K562 (cell line): ENCODE measurements around the gene AP1M2. TPM values are rescaled to one million over a fixed set of nuclear protein-coding genes. Genes with fewer than 3 reads are reported as not detected.

Experiments
- ATF1 ChIP-seq, 2 experiments: fragments of 450-650 bp in 1 of 2; IDR thresholded peaks; 2 replicates each; pipeline ENCODE4 v1.6.1; 2016; ENCODE audit warnings: missing compliant biosample characterization in 1 of 2, missing genetic modification characterization in 1 of 2
- BCOR ChIP-seq: fragments of 450-650 bp; IDR thresholded peaks from 2 replicates; pipeline ENCODE4 v1.6.1; 2016
- FOXP1 ChIP-seq: sonication (generic); formaldehyde crosslinking; IDR thresholded peaks from 2 replicates; pipeline ENCODE4 v1.8.0; 2022; ENCODE audit warnings: mild to moderate bottlenecking, missing genetic modification reagents
- HCFC1 ChIP-seq: IDR thresholded peaks from 2 replicates; pipeline ENCODE4 v1.6.1; 2012; ENCODE audit warnings: low read depth, low read length, improper control_type of control experiment
- KDM5B ChIP-seq: fragments of 200-600 bp; sonication (generic); IDR thresholded peaks from 2 replicates; pipeline ENCODE4 v1.6.1; 2012; ENCODE audit warnings: low read depth, mild to moderate bottlenecking, moderate library complexity, low read length, control low read depth, inconsistent platforms; ENCODE audit not compliant: insufficient replicate concordance
- MCM7 ChIP-seq, 2 experiments: fragments of 450-650 bp; IDR thresholded peaks; 2 replicates each; pipeline ENCODE4 v1.6.1; 2016 to 2018
- NBN ChIP-seq: fragments of 450-650 bp; IDR thresholded peaks from 2 replicates; pipeline ENCODE4 v1.6.1; 2016; ENCODE audit warnings: low read depth, mild to moderate bottlenecking
- NR4A1 ChIP-seq, 2 experiments: fragments of 250-450 bp in 1 of 2; fragments of 450-650 bp in 1 of 2; sonication (Bioruptor Pico) in 1 of 2; IDR thresholded peaks; 2 replicates each; pipeline versions ENCODE4 v1.4.0 to v1.6.1; 2016 to 2020; ENCODE audit warnings: mild to moderate bottlenecking in 2 of 2, missing compliant biosample characterization in 1 of 2, missing genetic modification characterization in 1 of 2, moderate library complexity in 1 of 2
- NRF1 ChIP-seq, 2 experiments: fragments of 450-650 bp; IDR thresholded peaks in 1 of 2; conservative IDR thresholded peaks in 1 of 2; 2 replicates each; pipeline ENCODE4 v1.6.1; 2014; ENCODE audit warnings: mild to moderate bottlenecking in 2 of 2
- POLR2H ChIP-seq: IDR thresholded peaks from 2 replicates; pipeline ENCODE4 v1.6.1; 2016; ENCODE audit warnings: missing genetic modification characterization, low read depth, mild to moderate bottlenecking, control low read depth, missing compliant biosample characterization, moderate library complexity
- TAL1 ChIP-seq: fragments of 450-650 bp; IDR thresholded peaks from 2 replicates; pipeline ENCODE4 v1.6.1; 2016; ENCODE audit warnings: mild to moderate bottlenecking
- U2AF1 ChIP-seq: fragments of 200-400 bp; formaldehyde crosslinking; optimal IDR thresholded peaks from 2 replicates; pipeline ENCODE3; 2017; ENCODE audit warnings: mild to moderate bottlenecking, low read depth, low read length, moderate library complexity
- polyA plus RNA-seq, 8 experiments: library from polyadenylated mRNA; depleted of rRNA in 4 of 8; stranded (reverse) in 5 of 8; unstranded in 3 of 8; fragments of >200 nt; fragmentation: Nextera tagmentation in 2 of 8; fragmentation: Illumina TruSeq in 1 of 8; extraction: Ambion mirVana in 2 of 8; extraction: Trizol in 1 of 8; gene quantifications; 2 replicates each; pipeline versions ENCODE4 v1.2.1 to v1.2.3, GENCODE V29; 2011 to 2014; ENCODE audit warnings: inconsistent platforms in 1 of 8, missing spikeins in 1 of 8
- total RNA-seq, 7 experiments: library from RNA; depleted of rRNA in 6 of 7; stranded (reverse); fragments of >200 nt in 6 of 7; fragmentation: Illumina TruSeq in 2 of 7; extraction: Trizol in 2 of 7; gene quantifications; 2 replicates each; pipeline versions ENCODE4 v1.2.1 to v1.2.3, GENCODE V29; 2011 to 2021; ENCODE audit warnings: low replicate concordance in 1 of 7
- TF ChIP-seq, protein P1 (sequence below): fragments of 250-450 bp; sonication (Bioruptor Pico); IDR thresholded peaks from 2 replicates; pipeline ENCODE4 v1.8.0; 2022; ENCODE audit warnings: inconsistent platforms
- TF ChIP-seq, protein P2 (sequence below): fragments of 250-450 bp; sonication (Bioruptor Pico); IDR thresholded peaks from 2 replicates; pipeline ENCODE4 v1.5.0; 2020; ENCODE audit warnings: mild to moderate bottlenecking
- TF ChIP-seq, protein P3 (sequence below): fragments of 150-350 bp; IDR thresholded peaks from 2 replicates; pipeline ENCODE4 v1.6.1; 2014; ENCODE audit warnings: low read depth, mild to moderate bottlenecking, low read length, borderline replicate concordance
- TF ChIP-seq, protein P4 (sequence below): fragments of 450-650 bp; IDR thresholded peaks from 2 replicates; pipeline ENCODE4 v1.6.1; 2016; ENCODE audit warnings: borderline replicate concordance
- TF ChIP-seq, protein P5 (sequence below): sonication (generic); formaldehyde crosslinking; IDR thresholded peaks from 2 replicates; pipeline ENCODE4 v1.8.0; 2022; ENCODE audit warnings: missing genetic modification reagents, mild to moderate bottlenecking, borderline replicate concordance

The AP1M2 gene
- total and polyA plus RNA-seq, 9 of the 15 experiments (the other 6 are each of a cell fraction or from before 2014, with no cell fraction given): 0.33 to 1.4 (median 0.89) TPM; not detected in 1

DNA sequence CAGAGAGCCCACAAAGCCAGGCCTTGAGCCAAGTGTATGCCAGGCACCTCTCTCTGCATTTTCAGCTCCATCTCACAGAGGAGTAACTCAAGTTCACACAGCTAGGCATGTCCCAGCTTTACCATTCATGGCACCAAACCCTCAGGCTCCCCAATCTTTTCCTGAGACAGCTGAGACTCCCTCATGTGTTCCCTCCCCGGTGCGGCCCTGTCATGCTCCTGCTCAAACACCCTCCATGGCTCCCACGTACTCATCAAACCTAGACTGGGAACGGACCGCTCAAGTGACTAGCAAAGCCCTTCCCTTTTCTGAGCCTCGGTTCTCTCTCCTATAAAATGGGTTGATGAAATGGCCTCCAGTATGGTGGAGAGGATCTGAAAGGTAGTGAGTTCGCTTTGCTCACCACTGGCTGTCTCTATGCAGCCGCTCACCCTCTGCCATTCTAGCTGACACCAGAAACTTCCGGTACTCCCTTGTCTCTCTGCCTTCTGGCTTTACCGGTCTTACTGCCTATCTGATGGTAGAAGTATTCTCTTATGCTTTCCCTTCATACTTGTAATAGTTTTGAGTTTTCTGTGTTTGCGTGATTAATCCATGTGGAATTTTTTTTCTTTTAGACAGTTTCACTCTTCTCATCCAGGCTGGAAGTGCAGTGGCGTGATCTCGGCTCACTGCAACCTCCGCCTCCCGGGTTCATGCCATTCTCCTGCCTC lies 30.5 kb upstream of the AP1M2 start (continued):
- TF ChIP-seq, protein P1, sequence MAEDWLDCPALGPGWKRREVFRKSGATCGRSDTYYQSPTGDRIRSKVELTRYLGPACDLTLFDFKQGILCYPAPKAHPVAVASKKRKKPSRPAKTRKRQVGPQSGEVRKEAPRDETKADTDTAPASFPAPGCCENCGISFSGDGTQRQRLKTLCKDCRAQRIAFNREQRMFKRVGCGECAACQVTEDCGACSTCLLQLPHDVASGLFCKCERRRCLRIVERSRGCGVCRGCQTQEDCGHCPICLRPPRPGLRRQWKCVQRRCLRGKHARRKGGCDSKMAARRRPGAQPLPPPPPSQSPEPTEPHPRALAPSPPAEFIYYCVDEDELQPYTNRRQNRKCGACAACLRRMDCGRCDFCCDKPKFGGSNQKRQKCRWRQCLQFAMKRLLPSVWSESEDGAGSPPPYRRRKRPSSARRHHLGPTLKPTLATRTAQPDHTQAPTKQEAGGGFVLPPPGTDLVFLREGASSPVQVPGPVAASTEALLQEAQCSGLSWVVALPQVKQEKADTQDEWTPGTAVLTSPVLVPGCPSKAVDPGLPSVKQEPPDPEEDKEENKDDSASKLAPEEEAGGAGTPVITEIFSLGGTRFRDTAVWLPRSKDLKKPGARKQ (CRISPR knock-in tag): no peak
- TF ChIP-seq TAL1: no peak
- TF ChIP-seq U2AF1: no peak
- no peak for TF ChIP-seq NR4A1 (CRISPR knock-in tag; IDR thresholded peaks at IDR 0.05)
- peak; percentile 44; the same call in 1 of the 2 replicates for TF ChIP-seq NR4A1 (tag; IDR thresholded peaks at IDR 0.05)
- 0 out of 4 replicates have a peak, but pooled peaks of 1 of the 2 experiments have one; percentile 7 for TF ChIP-seq NRF1 (conservative IDR thresholded peaks at IDR 0.05 in 1 of 2, IDR thresholded peaks at IDR 0.05 in 1 of 2)
- TF ChIP-seq, protein P2, sequence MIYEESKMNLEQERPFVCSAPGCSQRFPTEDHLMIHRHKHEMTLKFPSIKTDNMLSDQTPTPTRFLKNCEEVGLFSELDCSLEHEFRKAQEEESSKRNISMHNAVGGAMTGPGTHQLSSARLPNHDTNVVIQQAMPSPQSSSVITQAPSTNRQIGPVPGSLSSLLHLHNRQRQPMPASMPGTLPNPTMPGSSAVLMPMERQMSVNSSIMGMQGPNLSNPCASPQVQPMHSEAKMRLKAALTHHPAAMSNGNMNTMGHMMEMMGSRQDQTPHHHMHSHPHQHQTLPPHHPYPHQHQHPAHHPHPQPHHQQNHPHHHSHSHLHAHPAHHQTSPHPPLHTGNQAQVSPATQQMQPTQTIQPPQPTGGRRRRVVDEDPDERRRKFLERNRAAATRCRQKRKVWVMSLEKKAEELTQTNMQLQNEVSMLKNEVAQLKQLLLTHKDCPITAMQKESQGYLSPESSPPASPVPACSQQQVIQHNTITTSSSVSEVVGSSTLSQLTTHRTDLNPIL (CRISPR knock-in tag): no peak
- peak; percentile 15; the same call in 1 of the 2 replicates for TF ChIP-seq NBN
- TF ChIP-seq, protein P3, sequence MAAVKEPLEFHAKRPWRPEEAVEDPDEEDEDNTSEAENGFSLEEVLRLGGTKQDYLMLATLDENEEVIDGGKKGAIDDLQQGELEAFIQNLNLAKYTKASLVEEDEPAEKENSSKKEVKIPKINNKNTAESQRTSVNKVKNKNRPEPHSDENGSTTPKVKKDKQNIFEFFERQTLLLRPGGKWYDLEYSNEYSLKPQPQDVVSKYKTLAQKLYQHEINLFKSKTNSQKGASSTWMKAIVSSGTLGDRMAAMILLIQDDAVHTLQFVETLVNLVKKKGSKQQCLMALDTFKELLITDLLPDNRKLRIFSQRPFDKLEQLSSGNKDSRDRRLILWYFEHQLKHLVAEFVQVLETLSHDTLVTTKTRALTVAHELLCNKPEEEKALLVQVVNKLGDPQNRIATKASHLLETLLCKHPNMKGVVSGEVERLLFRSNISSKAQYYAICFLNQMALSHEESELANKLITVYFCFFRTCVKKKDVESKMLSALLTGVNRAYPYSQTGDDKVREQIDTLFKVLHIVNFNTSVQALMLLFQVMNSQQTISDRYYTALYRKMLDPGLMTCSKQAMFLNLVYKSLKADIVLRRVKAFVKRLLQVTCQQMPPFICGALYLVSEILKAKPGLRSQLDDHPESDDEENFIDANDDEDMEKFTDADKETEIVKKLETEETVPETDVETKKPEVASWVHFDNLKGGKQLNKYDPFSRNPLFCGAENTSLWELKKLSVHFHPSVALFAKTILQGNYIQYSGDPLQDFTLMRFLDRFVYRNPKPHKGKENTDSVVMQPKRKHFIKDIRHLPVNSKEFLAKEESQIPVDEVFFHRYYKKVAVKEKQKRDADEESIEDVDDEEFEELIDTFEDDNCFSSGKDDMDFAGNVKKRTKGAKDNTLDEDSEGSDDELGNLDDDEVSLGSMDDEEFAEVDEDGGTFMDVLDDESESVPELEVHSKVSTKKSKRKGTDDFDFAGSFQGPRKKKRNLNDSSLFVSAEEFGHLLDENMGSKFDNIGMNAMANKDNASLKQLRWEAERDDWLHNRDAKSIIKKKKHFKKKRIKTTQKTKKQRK: no peak
- TF ChIP-seq KDM5B: no peak
- TF ChIP-seq, protein P4, sequence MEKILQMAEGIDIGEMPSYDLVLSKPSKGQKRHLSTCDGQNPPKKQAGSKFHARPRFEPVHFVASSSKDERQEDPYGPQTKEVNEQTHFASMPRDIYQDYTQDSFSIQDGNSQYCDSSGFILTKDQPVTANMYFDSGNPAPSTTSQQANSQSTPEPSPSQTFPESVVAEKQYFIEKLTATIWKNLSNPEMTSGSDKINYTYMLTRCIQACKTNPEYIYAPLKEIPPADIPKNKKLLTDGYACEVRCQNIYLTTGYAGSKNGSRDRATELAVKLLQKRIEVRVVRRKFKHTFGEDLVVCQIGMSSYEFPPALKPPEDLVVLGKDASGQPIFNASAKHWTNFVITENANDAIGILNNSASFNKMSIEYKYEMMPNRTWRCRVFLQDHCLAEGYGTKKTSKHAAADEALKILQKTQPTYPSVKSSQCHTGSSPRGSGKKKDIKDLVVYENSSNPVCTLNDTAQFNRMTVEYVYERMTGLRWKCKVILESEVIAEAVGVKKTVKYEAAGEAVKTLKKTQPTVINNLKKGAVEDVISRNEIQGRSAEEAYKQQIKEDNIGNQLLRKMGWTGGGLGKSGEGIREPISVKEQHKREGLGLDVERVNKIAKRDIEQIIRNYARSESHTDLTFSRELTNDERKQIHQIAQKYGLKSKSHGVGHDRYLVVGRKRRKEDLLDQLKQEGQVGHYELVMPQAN: peak; percentile 45; the same call in 1 of the 2 replicates
- TF ChIP-seq, protein P5, sequence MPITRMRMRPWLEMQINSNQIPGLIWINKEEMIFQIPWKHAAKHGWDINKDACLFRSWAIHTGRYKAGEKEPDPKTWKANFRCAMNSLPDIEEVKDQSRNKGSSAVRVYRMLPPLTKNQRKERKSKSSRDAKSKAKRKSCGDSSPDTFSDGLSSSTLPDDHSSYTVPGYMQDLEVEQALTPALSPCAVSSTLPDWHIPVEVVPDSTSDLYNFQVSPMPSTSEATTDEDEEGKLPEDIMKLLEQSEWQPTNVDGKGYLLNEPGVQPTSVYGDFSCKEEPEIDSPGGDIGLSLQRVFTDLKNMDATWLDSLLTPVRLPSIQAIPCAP (CRISPR knock-in tag): no peak
- TF ChIP-seq BCOR: peak; percentile 100
- no peak for TF ChIP-seq ATF1 (CRISPR knock-in tag; IDR thresholded peaks at IDR 0.05)
- TF ChIP-seq ATF1 (tag; IDR thresholded peaks at IDR 0.05): peak; percentile 63
- no peak for TF ChIP-seq HCFC1
- no peak for TF ChIP-seq POLR2H
- no peak; the same call in 1 of the 2 replicates for TF ChIP-seq FOXP1 (CRISPR knock-in tag)
- TF ChIP-seq MCM7 (IDR thresholded peaks at IDR 0.05): peak in 1 of 2 experiments; percentile 82; a peak in 1 of 4 replicates
